Muscle layer of duodenum (tissue), 2 donors: ENCODE results near the gene GRIK3.

Experiments used
- H3K27ac ChIP-seq: one replicate; pipeline ENCODE4 v1.7.0; 2013; ENCODE audit warnings: mild to moderate bottlenecking, low read length
- H3K27me3 ChIP-seq: one replicate; pipeline ENCODE4 v1.7.0; 2013; ENCODE audit warnings: low read depth, mild to moderate bottlenecking, control low read depth, low read length
- H3K36me3 ChIP-seq, 2 donors: one replicate each; pipeline ENCODE4 v1.7.0; 2013; ENCODE audit warnings: low read length in 2 of 2, control low read depth in 1 of 2, mild to moderate bottlenecking in 1 of 2; ENCODE audit not compliant: insufficient read depth in 2 of 2, control insufficient read depth in 1 of 2
- H3K4me1 ChIP-seq, 2 donors: one replicate each; pipeline ENCODE4 v1.7.0; 2013; ENCODE audit warnings: low read length in 2 of 2, mild to moderate bottlenecking in 2 of 2, control low read depth in 1 of 2, moderate library complexity in 1 of 2; ENCODE audit not compliant: insufficient read depth in 2 of 2, control insufficient read depth in 1 of 2
- H3K4me3 ChIP-seq, 2 donors: one replicate each; pipeline ENCODE4 v1.7.0; 2013; ENCODE audit warnings: low read length in 2 of 2, low read depth in 1 of 2, mild to moderate bottlenecking in 1 of 2
- H3K9me3 ChIP-seq, 2 donors: one replicate each; pipeline ENCODE4 v1.7.0; 2013; ENCODE audit warnings: low read length in 2 of 2, control low read depth in 1 of 2, mild to moderate bottlenecking in 1 of 2; ENCODE audit not compliant: control insufficient read depth in 1 of 2
- donor health status: healthy.

Gene GRIK3

DNA sequence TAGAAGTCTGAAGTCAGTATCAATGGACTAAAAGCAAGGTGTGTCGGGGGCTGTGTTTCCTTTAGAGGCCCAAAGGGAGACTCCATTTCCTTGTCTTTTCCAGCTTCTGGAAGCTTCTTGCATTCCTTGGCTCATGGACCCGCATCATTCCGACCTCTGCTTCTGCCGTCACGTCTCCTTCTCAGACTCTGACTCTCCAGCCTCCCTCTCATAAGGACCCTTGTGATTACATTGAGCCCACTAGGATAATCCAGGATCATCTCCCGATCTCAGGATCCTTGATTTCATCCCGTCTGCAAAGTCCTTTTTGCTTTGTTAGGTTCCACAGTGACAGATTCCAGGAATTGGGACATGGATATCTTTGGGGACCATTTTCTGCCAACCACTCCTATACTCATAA is 285.8 kb downstream of the GRIK3 start:
- Histone ChIP-seq H3K4me3 (no peak overlapping the region), H3K4me1 (no peaks in the 10 kb centered on the region), H3K27ac (no peak overlapping the region), H3K27me3 (peaks cover 4% of the 10 kb centered on the region), H3K9me3 (no peaks in the 10 kb centered on the region), H3K36me3 (no peaks in the 10 kb centered on the region)
